T-helper 1 cell (primary cell): ENCODE results near the gene GIPC2.
"Not testable (repeated sequence)": the region's sequence is repeated elsewhere in the genome, so short reads cannot be mapped to it uniquely, and the experiment has no call there.

Experiments used
- DNase-seq, 5 donors: peaks; one replicate each; pipeline ENCODE4 v3.0.0-alpha.2; 2012 to 2020

GIPC2 gene

GRCh38 chr1:78070210-78070609 is 24.4 kb downstream of the GIPC2 start:
- DNase-seq, result no peak

- no peak for DNase-seq
Observed at GRCh38 chr1:78070758-78071157, 25.0 kb downstream of the GIPC2 start.

- no peak for DNase-seq
Observed at GRCh38 chr1:78071696-78072095, 25.9 kb downstream of the GIPC2 start.

- DNase-seq, result no peak
Observed at GRCh38 chr1:78072216-78072615, 26.4 kb downstream of the GIPC2 start.

- no peak for DNase-seq
Observed at GRCh38 chr1:78073441-78073840, 27.7 kb downstream of the GIPC2 start.

- no peak for DNase-seq
Observed at GRCh38 chr1:78075621-78076020, 29.9 kb downstream of the GIPC2 start.

GRCh38 chr1:78078358-78078757 is 32.6 kb downstream of the GIPC2 start:
- DNase-seq, result no peak

GRCh38 chr1:78079580-78079979 is 33.8 kb downstream of the GIPC2 start:
- DNase-seq, result no peak

- DNase-seq, result no peak
Observed at GRCh38 chr1:78080767-78081166, 35.0 kb downstream of the GIPC2 start.

GRCh38 chr1:78081980-78082860 is 36.5 kb downstream of the GIPC2 start:
- no peak for DNase-seq

- not testable (repeated sequence) for DNase-seq
Observed at GRCh38 chr1:78084639-78085038, 38.9 kb downstream of the GIPC2 start.

GRCh38 chr1:78086697-78087096 is 40.9 kb downstream of the GIPC2 start:
- no peak for DNase-seq

- no peak for DNase-seq
Observed at GRCh38 chr1:78088015-78088414, 42.2 kb downstream of the GIPC2 start.

- no peak for DNase-seq
Observed at GRCh38 chr1:78088486-78088885, 42.7 kb downstream of the GIPC2 start.

GRCh38 chr1:78089010-78089409 is 43.2 kb downstream of the GIPC2 start:
- DNase-seq, result no peak

- no peak for DNase-seq
Observed at GRCh38 chr1:78090472-78091133, 44.8 kb downstream of the GIPC2 start.

GRCh38 chr1:78091215-78091813 is 45.5 kb downstream of the GIPC2 start:
- no peak for DNase-seq

GRCh38 chr1:78091886-78092285 is 46.1 kb downstream of the GIPC2 start:
- DNase-seq, result no peak

- no peak for DNase-seq
Observed at GRCh38 chr1:78092643-78093042, 46.9 kb downstream of the GIPC2 start.

- no peak for DNase-seq
Observed at GRCh38 chr1:78093560-78093959, 47.8 kb downstream of the GIPC2 start.

- no peak for DNase-seq
Observed at GRCh38 chr1:78094639-78095038, 48.9 kb downstream of the GIPC2 start.

GRCh38 chr1:78095593-78095992 is 49.8 kb downstream of the GIPC2 start:
- no peak for DNase-seq

- DNase-seq, result no peak
Observed at GRCh38 chr1:78096017-78096416, 50.3 kb downstream of the GIPC2 start.

- DNase-seq, result no peak
Observed at GRCh38 chr1:78096976-78097375, 51.2 kb downstream of the GIPC2 start.
